HG03565 (cell line): ENCODE measurements around the gene SND1.

ENCODE experiments used
- ATAC-seq: cut with Tn5 transposase; IDR thresholded peaks from one replicate; pipeline ENCODE4 v1.9.1; 2021; ENCODE audit warnings: mild to moderate bottlenecking, moderate library complexity; ENCODE audit not compliant: unreplicated experiment

SND1 gene

GRCh38 chr7:127651556-127652332 lies at the start of gene SND1:
TSS of gene SND1 (plus strand) at chr7:127652194. CDS start at chr7:127652374, 180 bp downstream.
- peak; percentile 92 for ATAC-seq

GRCh38 chr7:127608446-127608845 lies 43.5 kb upstream of the SND1 start:
- no peak for ATAC-seq

- ATAC-seq = no peak
These were observed 42.7 kb upstream of the SND1 start for GRCh38 chr7:127609297-127609696.

GRCh38 chr7:127612263-127612662 lies 39.7 kb upstream of the SND1 start:
- ATAC-seq = no peak

GRCh38 chr7:127616724-127617123 lies 35.3 kb upstream of the SND1 start:
- no peak for ATAC-seq

- no peak for ATAC-seq
These were observed 34.0 kb upstream of the SND1 start, which contains the start of gene PAX4 for GRCh38 chr7:127618042-127618441. TSS of gene PAX4 (minus strand) at chr7:127618142. CDS start at chr7:127615928, 2,214 bp downstream.

GRCh38 chr7:127618775-127619174 lies 33.2 kb upstream of the SND1 start:
- ATAC-seq = no peak

GRCh38 chr7:127619681-127620405 lies 32.2 kb upstream of the SND1 start:
- no peak for ATAC-seq

GRCh38 chr7:127620406-127621233 lies 31.4 kb upstream of the SND1 start:
- no peak for ATAC-seq

GRCh38 chr7:127625331-127625730 lies 26.7 kb upstream of the SND1 start:
- ATAC-seq = no peak

- no peak for ATAC-seq
These were observed 23.5 kb upstream of the SND1 start for GRCh38 chr7:127628445-127628844.

GRCh38 chr7:127629268-127629854 lies 22.6 kb upstream of the SND1 start:
- ATAC-seq = no peak

GRCh38 chr7:127632276-127632910 lies 19.6 kb upstream of the SND1 start:
- ATAC-seq = no peak

GRCh38 chr7:127635659-127636285 lies 16.2 kb upstream of the SND1 start:
- ATAC-seq = no peak

- no peak for ATAC-seq
These were observed 13.8 kb upstream of the SND1 start for GRCh38 chr7:127638197-127638596.

- no peak for ATAC-seq
These were observed 7.5 kb upstream of the SND1 start for GRCh38 chr7:127644484-127644883.

GRCh38 chr7:127647636-127648035 lies 4.4 kb upstream of the SND1 start:
- ATAC-seq = no peak

- ATAC-seq = no peak
These were observed 3.0 kb upstream of the SND1 start for GRCh38 chr7:127648986-127649385.

- no peak for ATAC-seq
These were observed 993 bp upstream of the SND1 start for GRCh38 chr7:127650847-127651555.
